Measurements from ENCODE around the gene FOXL1. TPM values are rescaled to one million over a fixed set of nuclear protein-coding genes. Genes with fewer than 3 reads are reported as not detected.

The FOXL1 gene
- total RNA-seq, 1 experiment from 2014 or later, result 7.5 TPM

DNA sequence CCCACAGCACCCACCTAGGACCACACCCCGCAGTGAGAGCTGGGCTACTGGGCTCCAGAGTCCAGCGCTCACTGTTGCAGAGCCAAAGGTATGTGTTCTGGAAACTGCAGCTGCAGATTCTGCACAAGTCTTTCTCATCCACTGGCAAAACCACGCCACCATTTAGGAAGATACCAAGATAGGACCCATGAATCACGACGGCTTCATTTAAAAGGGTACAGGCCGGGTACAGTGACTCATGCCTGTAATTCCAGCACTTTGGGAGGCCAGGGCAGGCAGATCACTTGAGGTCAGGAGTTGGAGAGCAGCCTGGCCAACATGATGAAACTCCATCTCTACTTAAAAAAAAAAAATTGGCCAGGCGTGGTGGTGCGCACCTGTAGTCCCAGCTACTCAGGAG is 49.2 kb upstream of the FOXL1 start:
- H3K4me2 ChIP-seq (ENCODE audit: low read length), result peak overlapping the region; percentile 20; the same call in 1 of the 2 replicates
- H3K9ac ChIP-seq (ENCODE audit: low read length), result no peak overlapping the region
- H3K4me3 ChIP-seq (replicated peaks in 1 of 2; ENCODE audit: low read depth in 1 of 2, low read length in 2 of 2), result no peak overlapping the region
- no peaks in the 10 kb centered on the region for H3K27me3 ChIP-seq (ENCODE audit: insufficient read depth, low read length)
- H3K36me3 ChIP-seq (ENCODE audit: control insufficient read depth in 1 of 2, insufficient read depth in 2 of 2, low read length in 2 of 2), result no peaks in the 10 kb centered on the region
- no TSS peak for BruUV-seq (replicated peaks)
- H3K4me1 ChIP-seq (ENCODE audit: control insufficient read depth in 1 of 2, insufficient read depth in 2 of 2, low read length in 2 of 2), result peaks cover 0 to 10% of the 10 kb centered on the region in 2 experiments; a peak in 1 of 4 replicates
- H3K79me2 ChIP-seq (ENCODE audit: insufficient read depth, low read length), result no peaks in the 10 kb centered on the region
- ChIA-PET POLR2A (no interaction called here), CTCF (no interaction called here), RAD21 (ENCODE audit: low non-redundant PET in 1 of 2, low total read pairs in 2 of 2, uncharacterized antibody in 2 of 2, unreplicated experiment in 2 of 2) (no interaction called here)
- no peaks in the 10 kb centered on the region for H4K20me1 ChIP-seq (ENCODE audit: insufficient read depth)
- no peak for TF ChIP-seq SP1 (IDR thresholded peaks at IDR 0.05; ENCODE audit: low read depth)
- no peak for TF ChIP-seq TCF7L2 (IDR thresholded peaks at IDR 0.05; ENCODE audit: borderline replicate concordance, extremely low read depth, insufficient read depth, insufficient read length)
- TF ChIP-seq SIN3A (IDR thresholded peaks at IDR 0.05; ENCODE audit: low read depth), result no peak
- TF ChIP-seq, protein P1, sequence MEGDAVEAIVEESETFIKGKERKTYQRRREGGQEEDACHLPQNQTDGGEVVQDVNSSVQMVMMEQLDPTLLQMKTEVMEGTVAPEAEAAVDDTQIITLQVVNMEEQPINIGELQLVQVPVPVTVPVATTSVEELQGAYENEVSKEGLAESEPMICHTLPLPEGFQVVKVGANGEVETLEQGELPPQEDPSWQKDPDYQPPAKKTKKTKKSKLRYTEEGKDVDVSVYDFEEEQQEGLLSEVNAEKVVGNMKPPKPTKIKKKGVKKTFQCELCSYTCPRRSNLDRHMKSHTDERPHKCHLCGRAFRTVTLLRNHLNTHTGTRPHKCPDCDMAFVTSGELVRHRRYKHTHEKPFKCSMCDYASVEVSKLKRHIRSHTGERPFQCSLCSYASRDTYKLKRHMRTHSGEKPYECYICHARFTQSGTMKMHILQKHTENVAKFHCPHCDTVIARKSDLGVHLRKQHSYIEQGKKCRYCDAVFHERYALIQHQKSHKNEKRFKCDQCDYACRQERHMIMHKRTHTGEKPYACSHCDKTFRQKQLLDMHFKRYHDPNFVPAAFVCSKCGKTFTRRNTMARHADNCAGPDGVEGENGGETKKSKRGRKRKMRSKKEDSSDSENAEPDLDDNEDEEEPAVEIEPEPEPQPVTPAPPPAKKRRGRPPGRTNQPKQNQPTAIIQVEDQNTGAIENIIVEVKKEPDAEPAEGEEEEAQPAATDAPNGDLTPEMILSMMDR (IDR thresholded peaks at IDR 0.05 in 2 of 3, conservative IDR thresholded peaks at IDR 0.05 in 1 of 3; ENCODE audit: borderline replicate concordance in 1 of 3, insufficient read depth in 1 of 3, low read depth in 2 of 3, low read length in 2 of 3), result no peak
- TF ChIP-seq FOSL1 (IDR thresholded peaks at IDR 0.05; ENCODE audit: low read depth), result no peak
- TF ChIP-seq, protein P2, sequence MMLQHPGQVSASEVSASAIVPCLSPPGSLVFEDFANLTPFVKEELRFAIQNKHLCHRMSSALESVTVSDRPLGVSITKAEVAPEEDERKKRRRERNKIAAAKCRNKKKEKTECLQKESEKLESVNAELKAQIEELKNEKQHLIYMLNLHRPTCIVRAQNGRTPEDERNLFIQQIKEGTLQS (IDR thresholded peaks at IDR 0.05), result no peak
- TF ChIP-seq EZH2phosphoT487 (IDR thresholded peaks at IDR 0.05; ENCODE audit: borderline replicate concordance), result no peak
- TF ChIP-seq ZFX (IDR thresholded peaks at IDR 0.05), result no peak
- H3K9me3 ChIP-seq (ENCODE audit: control insufficient read depth in 1 of 2, insufficient read depth in 1 of 2, low read depth in 1 of 2, low read length in 2 of 2), result no peaks in the 10 kb centered on the region
- H2AFZ ChIP-seq (ENCODE audit: low read depth, low read length, poor library complexity, severe bottlenecking), result no peak overlapping the region
- intact Hi-C loops (cut with micrococcal nuclease), result no loop called here
- no peaks in the 10 kb centered on the region for H3K9me2 ChIP-seq (ENCODE audit: insufficient read depth)
- no peak overlapping the region for H3K27ac ChIP-seq (ENCODE audit: low read depth, low read length)
- no peak for DNase-seq (ENCODE audit: low read depth, low spot score)
- peak; percentile 21; the same call in 1 of the 2 replicates for ATAC-seq

Measured in HCT116 (cell line).